ENCODE results near the gene DAB2.

DAB2 gene

GRCh38 chr5:39446231-39446630 is 21.5 kb upstream of the DAB2 start:
- Histone ChIP-seq H3K9me3 (ENCODE audit: control insufficient read depth, insufficient read depth, low read length) (no peaks in the 10 kb centered on the region), H3K9ac (ENCODE audit: low read depth, low read length) (no peak overlapping the region), H3K36me3 (ENCODE audit: control insufficient read depth, insufficient read depth, low read length) (no peaks in the 10 kb centered on the region), H3K27me3 (ENCODE audit: control insufficient read depth, insufficient read depth, low read length) (no peaks in the 10 kb centered on the region), H3K4me1 (ENCODE audit: control insufficient read depth, insufficient read depth, low read length) (no peaks in the 10 kb centered on the region), H3K4me3 (ENCODE audit: low read depth, low read length) (no peak overlapping the region)

GRCh38 chr5:39443911-39444310 is 19.1 kb upstream of the DAB2 start:
- Histone ChIP-seq H3K4me1 (ENCODE audit: control insufficient read depth, insufficient read depth, low read length) (no peaks in the 10 kb centered on the region), H3K9me3 (ENCODE audit: control insufficient read depth, insufficient read depth, low read length) (no peaks in the 10 kb centered on the region), H3K36me3 (ENCODE audit: control insufficient read depth, insufficient read depth, low read length) (no peaks in the 10 kb centered on the region), H3K4me3 (ENCODE audit: low read depth, low read length) (no peak overlapping the region), H3K27me3 (ENCODE audit: control insufficient read depth, insufficient read depth, low read length) (no peaks in the 10 kb centered on the region), H3K9ac (ENCODE audit: low read depth, low read length) (no peak overlapping the region)

GRCh38 chr5:39442991-39443390 is 18.2 kb upstream of the DAB2 start:
- H3K4me1 ChIP-seq (ENCODE audit: control insufficient read depth, insufficient read depth, low read length), result no peaks in the 10 kb centered on the region
- no peaks in the 10 kb centered on the region for H3K9me3 ChIP-seq (ENCODE audit: control insufficient read depth, insufficient read depth, low read length)
- H3K27me3 ChIP-seq (ENCODE audit: control insufficient read depth, insufficient read depth, low read length), result no peaks in the 10 kb centered on the region
- no peaks in the 10 kb centered on the region for H3K36me3 ChIP-seq (ENCODE audit: control insufficient read depth, insufficient read depth, low read length)
- no peak overlapping the region for H3K9ac ChIP-seq (ENCODE audit: low read depth, low read length)
- H3K4me3 ChIP-seq (ENCODE audit: low read depth, low read length), result no peak overlapping the region

GRCh38 chr5:39441838-39442237 is 17.1 kb upstream of the DAB2 start:
- Histone ChIP-seq H3K36me3 (ENCODE audit: control insufficient read depth, insufficient read depth, low read length) (no peaks in the 10 kb centered on the region), H3K9ac (ENCODE audit: low read depth, low read length) (no peak overlapping the region), H3K9me3 (ENCODE audit: control insufficient read depth, insufficient read depth, low read length) (no peaks in the 10 kb centered on the region), H3K4me1 (ENCODE audit: control insufficient read depth, insufficient read depth, low read length) (no peaks in the 10 kb centered on the region), H3K4me3 (ENCODE audit: low read depth, low read length) (no peak overlapping the region), H3K27me3 (ENCODE audit: control insufficient read depth, insufficient read depth, low read length) (no peaks in the 10 kb centered on the region)

GRCh38 chr5:39440958-39441624 is 16.3 kb upstream of the DAB2 start:
- Histone ChIP-seq H3K4me3 (ENCODE audit: low read depth, low read length) (no peak overlapping the region), H3K27me3 (ENCODE audit: control insufficient read depth, insufficient read depth, low read length) (no peaks in the 10 kb centered on the region), H3K9ac (ENCODE audit: low read depth, low read length) (no peak overlapping the region), H3K36me3 (ENCODE audit: control insufficient read depth, insufficient read depth, low read length) (no peaks in the 10 kb centered on the region), H3K4me1 (ENCODE audit: control insufficient read depth, insufficient read depth, low read length) (no peaks in the 10 kb centered on the region), H3K9me3 (ENCODE audit: control insufficient read depth, insufficient read depth, low read length) (no peaks in the 10 kb centered on the region)

- no peaks in the 10 kb centered on the region for H3K9me3 ChIP-seq (ENCODE audit: control insufficient read depth, insufficient read depth, low read length)
- H3K4me1 ChIP-seq (ENCODE audit: control insufficient read depth, insufficient read depth, low read length), result no peaks in the 10 kb centered on the region
- no peak overlapping the region for H3K4me3 ChIP-seq (ENCODE audit: low read depth, low read length)
- no peaks in the 10 kb centered on the region for H3K36me3 ChIP-seq (ENCODE audit: control insufficient read depth, insufficient read depth, low read length)
- H3K9ac ChIP-seq (ENCODE audit: low read depth, low read length), result no peak overlapping the region
- no peaks in the 10 kb centered on the region for H3K27me3 ChIP-seq (ENCODE audit: control insufficient read depth, insufficient read depth, low read length)
These were observed 15.6 kb upstream of the DAB2 start for GRCh38 chr5:39440192-39440957.

- H3K9me3 ChIP-seq (ENCODE audit: control insufficient read depth, insufficient read depth, low read length), result no peaks in the 10 kb centered on the region
- H3K4me3 ChIP-seq (ENCODE audit: low read depth, low read length), result no peak overlapping the region
- no peaks in the 10 kb centered on the region for H3K27me3 ChIP-seq (ENCODE audit: control insufficient read depth, insufficient read depth, low read length)
- no peaks in the 10 kb centered on the region for H3K36me3 ChIP-seq (ENCODE audit: control insufficient read depth, insufficient read depth, low read length)
- no peak overlapping the region for H3K9ac ChIP-seq (ENCODE audit: low read depth, low read length)
- no peaks in the 10 kb centered on the region for H3K4me1 ChIP-seq (ENCODE audit: control insufficient read depth, insufficient read depth, low read length)
These were observed 14.9 kb upstream of the DAB2 start for GRCh38 chr5:39439582-39440162.

- no peaks in the 10 kb centered on the region for H3K36me3 ChIP-seq (ENCODE audit: control insufficient read depth, insufficient read depth, low read length)
- H3K9ac ChIP-seq (ENCODE audit: low read depth, low read length), result no peak overlapping the region
- H3K4me3 ChIP-seq (ENCODE audit: low read depth, low read length), result no peak overlapping the region
- H3K27me3 ChIP-seq (ENCODE audit: control insufficient read depth, insufficient read depth, low read length), result no peaks in the 10 kb centered on the region
- H3K9me3 ChIP-seq (ENCODE audit: control insufficient read depth, insufficient read depth, low read length), result no peaks in the 10 kb centered on the region
- H3K4me1 ChIP-seq (ENCODE audit: control insufficient read depth, insufficient read depth, low read length), result no peaks in the 10 kb centered on the region
These were observed 12.7 kb upstream of the DAB2 start for GRCh38 chr5:39437467-39437866.

GRCh38 chr5:39433848-39434247 is 9.1 kb upstream of the DAB2 start:
- no peak overlapping the region for H3K9ac ChIP-seq (ENCODE audit: low read depth, low read length)

GRCh38 chr5:39432696-39433530 is 8.1 kb upstream of the DAB2 start:
- H3K9me3 ChIP-seq (ENCODE audit: control insufficient read depth, insufficient read depth, low read length), result no peaks in the 10 kb centered on the region
- H3K9ac ChIP-seq (ENCODE audit: low read depth, low read length), result no peak overlapping the region
- H3K4me3 ChIP-seq (ENCODE audit: low read depth, low read length), result no peak overlapping the region
- H3K27me3 ChIP-seq (ENCODE audit: control insufficient read depth, insufficient read depth, low read length), result no peaks in the 10 kb centered on the region
- no peaks in the 10 kb centered on the region for H3K36me3 ChIP-seq (ENCODE audit: control insufficient read depth, insufficient read depth, low read length)
- H3K4me1 ChIP-seq (ENCODE audit: control insufficient read depth, insufficient read depth, low read length), result no peaks in the 10 kb centered on the region

More at GRCh38 chr5:39433848-39434247, 9.1 kb upstream of the DAB2 start:
- Histone ChIP-seq H3K4me1 (ENCODE audit: control insufficient read depth, insufficient read depth, low read length) (no peaks in the 10 kb centered on the region), H3K36me3 (ENCODE audit: control insufficient read depth, insufficient read depth, low read length) (no peaks in the 10 kb centered on the region), H3K27me3 (ENCODE audit: control insufficient read depth, insufficient read depth, low read length) (no peaks in the 10 kb centered on the region), H3K9me3 (ENCODE audit: control insufficient read depth, insufficient read depth, low read length) (no peaks in the 10 kb centered on the region), H3K4me3 (ENCODE audit: low read depth, low read length) (no peak overlapping the region)

GRCh38 chr5:39430461-39430860 is 5.7 kb upstream of the DAB2 start:
- Histone ChIP-seq H3K36me3 (ENCODE audit: control insufficient read depth, insufficient read depth, low read length) (no peaks in the 10 kb centered on the region), H3K27me3 (ENCODE audit: control insufficient read depth, insufficient read depth, low read length) (peaks cover 11% of the 10 kb centered on the region), H3K9ac (ENCODE audit: low read depth, low read length) (no peak overlapping the region)

More at GRCh38 chr5:39430461-39430860, 5.7 kb upstream of the DAB2 start:
- no peak overlapping the region for H3K4me3 ChIP-seq (ENCODE audit: low read depth, low read length)
- H3K4me1 ChIP-seq (ENCODE audit: control insufficient read depth, insufficient read depth, low read length), result peaks cover 8% of the 10 kb centered on the region
- H3K9me3 ChIP-seq (ENCODE audit: control insufficient read depth, insufficient read depth, low read length), result no peaks in the 10 kb centered on the region

Data from iPS-15b (cell line).